ENCODE results near the gene NACC2. TPM values are rescaled to one million over a fixed set of nuclear protein-coding genes. Genes with fewer than 3 reads are reported as not detected.

Gene NACC2
- total and polyA plus RNA-seq, 10 of the 15 experiments (the other 5 are each of a cell fraction or from before 2014, with no cell fraction given) = 0.66 to 14.7 (median 3.5) TPM

DNA sequence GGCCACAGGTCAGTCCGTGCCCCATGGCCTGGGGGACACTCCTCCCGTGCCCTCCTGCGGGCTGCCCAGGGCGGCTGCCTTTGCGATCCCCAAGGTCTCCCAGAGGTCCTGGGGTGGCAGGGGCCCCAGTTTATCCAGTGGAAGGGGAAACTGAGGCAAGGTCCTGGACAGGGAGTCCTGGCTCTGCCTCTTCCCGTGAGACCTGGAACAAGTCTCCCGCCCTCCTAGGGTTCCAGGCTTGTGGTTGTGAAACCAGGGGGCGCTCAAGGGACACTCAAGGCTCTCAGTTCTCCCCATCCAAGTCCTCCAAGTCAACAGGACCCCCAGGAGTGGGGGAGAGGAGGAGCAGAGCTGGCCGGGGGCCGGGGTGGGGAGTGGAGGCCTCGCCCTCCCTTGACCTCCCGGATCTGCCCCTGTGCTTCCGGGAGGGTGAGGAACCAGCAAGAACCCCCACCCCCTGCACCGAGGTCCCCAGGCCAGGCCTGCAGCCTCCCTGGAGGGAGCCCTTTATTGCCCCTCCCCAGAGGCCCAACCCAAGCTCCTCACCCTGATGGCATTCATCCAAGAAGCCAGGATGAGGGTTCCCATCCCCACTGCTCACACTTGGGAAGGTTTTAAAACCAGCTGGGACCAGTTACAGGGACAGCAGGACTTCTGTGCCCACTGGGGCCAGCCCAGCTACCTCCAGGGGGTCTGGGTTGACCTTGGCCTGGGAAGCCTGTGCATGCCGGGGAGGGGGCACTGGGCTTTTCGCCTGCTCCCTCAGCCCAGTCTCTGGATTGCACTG lies 48.3 kb upstream of the NACC2 start:
- Histone ChIP-seq H3K79me2 (ENCODE audit: control insufficient read depth, insufficient read depth, low read length) (no peaks in the 10 kb centered on the region), H3K4me3 (no peak overlapping the region), H3K4me2 (ENCODE audit: control insufficient read depth, insufficient read depth) (no peak overlapping the region), H3K9me3 (replicated peaks; ENCODE audit: control insufficient read depth, insufficient read depth, low read length) (no peaks in the 10 kb centered on the region), H3K4me1 (ENCODE audit: control insufficient read depth, insufficient read depth, low read length) (no peaks in the 10 kb centered on the region), H2AFZ (ENCODE audit: control insufficient read depth, low read depth, low read length) (no peak overlapping the region), H3K9ac (ENCODE audit: control insufficient read depth, insufficient read depth, low read length) (no peak overlapping the region), H3K27ac (ENCODE audit: control insufficient read depth, insufficient read depth) (no peak overlapping the region), H4K20me1 (ENCODE audit: control insufficient read depth, insufficient read depth) (no peaks in the 10 kb centered on the region), H3K36me3 (ENCODE audit: control insufficient read depth in 2 of 2, insufficient read depth in 2 of 2, low read length in 1 of 2) (no peaks in the 10 kb centered on the region), H3K27me3 (replicated peaks in 1 of 2; ENCODE audit: control insufficient read depth in 2 of 2, insufficient read depth in 2 of 2, low read length in 1 of 2) (peaks cover 0 to 2% of the 10 kb centered on the region in 2 experiments; a peak in 2 of 4 replicates)
- no TSS peak for BruUV-seq (replicated peaks)
- ChIA-PET RAD21 (ENCODE audit: unreplicated experiment) (no interaction called here), SMC1A (ENCODE audit: uncharacterized antibody, unreplicated experiment) (no interaction called here), POLR2A (interaction anchor here (0.5 kb wide), 1 partner anchor 203 kb away, joined by 3 read pairs; no protein-coding TSS in a partner anchor), CTCF (interaction anchor here (0.7 kb wide), 1 partner anchor 302 kb away, joined by 3 read pairs; no protein-coding TSS in a partner anchor)
- intact Hi-C loops (cut with micrococcal nuclease; ENCODE audit: unreplicated experiment) = no loop called here
- DNase-seq (ENCODE audit: low read depth, low spot score) = no peak
- WGBS (ENCODE audit: insufficient coverage, insufficient replicate concordance, low lambda C conversion rate, missing lambda C conversion rate) = 26% methylated on average over 15 of the region's 16 CpGs
- TF ChIP-seq CBX5 (IDR thresholded peaks at IDR 0.05; ENCODE audit: low read depth) = no peak
- no peak for TF ChIP-seq KDM1A (IDR thresholded peaks at IDR 0.05; ENCODE audit: borderline replicate concordance)
- no peak for TF ChIP-seq ZNF384 (IDR thresholded peaks at IDR 0.05; ENCODE audit: borderline replicate concordance, low read depth, low read length)
- TF ChIP-seq ASH2L (IDR thresholded peaks at IDR 0.05; ENCODE audit: borderline replicate concordance, low read depth) = no peak
- no peak for TF ChIP-seq KAT2A (conservative IDR thresholded peaks at IDR 0.05; ENCODE audit: control insufficient read depth, low read depth, low read length)
- TF ChIP-seq CBFB (IDR thresholded peaks at IDR 0.05; ENCODE audit: low read depth) = no peak
- TF ChIP-seq, protein P1, sequence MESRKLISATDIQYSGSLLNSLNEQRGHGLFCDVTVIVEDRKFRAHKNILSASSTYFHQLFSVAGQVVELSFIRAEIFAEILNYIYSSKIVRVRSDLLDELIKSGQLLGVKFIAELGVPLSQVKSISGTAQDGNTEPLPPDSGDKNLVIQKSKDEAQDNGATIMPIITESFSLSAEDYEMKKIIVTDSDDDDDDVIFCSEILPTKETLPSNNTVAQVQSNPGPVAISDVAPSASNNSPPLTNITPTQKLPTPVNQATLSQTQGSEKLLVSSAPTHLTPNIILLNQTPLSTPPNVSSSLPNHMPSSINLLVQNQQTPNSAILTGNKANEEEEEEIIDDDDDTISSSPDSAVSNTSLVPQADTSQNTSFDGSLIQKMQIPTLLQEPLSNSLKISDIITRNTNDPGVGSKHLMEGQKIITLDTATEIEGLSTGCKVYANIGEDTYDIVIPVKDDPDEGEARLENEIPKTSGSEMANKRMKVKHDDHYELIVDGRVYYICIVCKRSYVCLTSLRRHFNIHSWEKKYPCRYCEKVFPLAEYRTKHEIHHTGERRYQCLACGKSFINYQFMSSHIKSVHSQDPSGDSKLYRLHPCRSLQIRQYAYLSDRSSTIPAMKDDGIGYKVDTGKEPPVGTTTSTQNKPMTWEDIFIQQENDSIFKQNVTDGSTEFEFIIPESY (IDR thresholded peaks at IDR 0.05) = no peak
- TF ChIP-seq NR2C2 (IDR thresholded peaks at IDR 0.05; ENCODE audit: borderline replicate concordance, control insufficient read depth, insufficient read length, low read depth) = no peak
- TF ChIP-seq RAD21 (IDR thresholded peaks at IDR 0.05; ENCODE audit: insufficient read depth, low read depth, low read length) = peak; percentile 24; the same call in 1 of the 2 replicates
- TF ChIP-seq, protein P2, sequence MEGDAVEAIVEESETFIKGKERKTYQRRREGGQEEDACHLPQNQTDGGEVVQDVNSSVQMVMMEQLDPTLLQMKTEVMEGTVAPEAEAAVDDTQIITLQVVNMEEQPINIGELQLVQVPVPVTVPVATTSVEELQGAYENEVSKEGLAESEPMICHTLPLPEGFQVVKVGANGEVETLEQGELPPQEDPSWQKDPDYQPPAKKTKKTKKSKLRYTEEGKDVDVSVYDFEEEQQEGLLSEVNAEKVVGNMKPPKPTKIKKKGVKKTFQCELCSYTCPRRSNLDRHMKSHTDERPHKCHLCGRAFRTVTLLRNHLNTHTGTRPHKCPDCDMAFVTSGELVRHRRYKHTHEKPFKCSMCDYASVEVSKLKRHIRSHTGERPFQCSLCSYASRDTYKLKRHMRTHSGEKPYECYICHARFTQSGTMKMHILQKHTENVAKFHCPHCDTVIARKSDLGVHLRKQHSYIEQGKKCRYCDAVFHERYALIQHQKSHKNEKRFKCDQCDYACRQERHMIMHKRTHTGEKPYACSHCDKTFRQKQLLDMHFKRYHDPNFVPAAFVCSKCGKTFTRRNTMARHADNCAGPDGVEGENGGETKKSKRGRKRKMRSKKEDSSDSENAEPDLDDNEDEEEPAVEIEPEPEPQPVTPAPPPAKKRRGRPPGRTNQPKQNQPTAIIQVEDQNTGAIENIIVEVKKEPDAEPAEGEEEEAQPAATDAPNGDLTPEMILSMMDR (IDR thresholded peaks at IDR 0.05 in 2 of 3, conservative IDR thresholded peaks at IDR 0.05 in 1 of 3; ENCODE audit: control insufficient read depth in 2 of 3, extremely low read depth in 1 of 3, insufficient read depth in 1 of 3, low read depth in 3 of 3, low read length in 3 of 3) = peak in 2 of 3 experiments; percentile 29 to 37; a peak in 3 of 6 replicates
- TF ChIP-seq CHD4 (IDR thresholded peaks at IDR 0.05) = no peak
- TF ChIP-seq NR2F1 (conservative IDR thresholded peaks at IDR 0.05) = no peak
- TF ChIP-seq, protein P3, sequence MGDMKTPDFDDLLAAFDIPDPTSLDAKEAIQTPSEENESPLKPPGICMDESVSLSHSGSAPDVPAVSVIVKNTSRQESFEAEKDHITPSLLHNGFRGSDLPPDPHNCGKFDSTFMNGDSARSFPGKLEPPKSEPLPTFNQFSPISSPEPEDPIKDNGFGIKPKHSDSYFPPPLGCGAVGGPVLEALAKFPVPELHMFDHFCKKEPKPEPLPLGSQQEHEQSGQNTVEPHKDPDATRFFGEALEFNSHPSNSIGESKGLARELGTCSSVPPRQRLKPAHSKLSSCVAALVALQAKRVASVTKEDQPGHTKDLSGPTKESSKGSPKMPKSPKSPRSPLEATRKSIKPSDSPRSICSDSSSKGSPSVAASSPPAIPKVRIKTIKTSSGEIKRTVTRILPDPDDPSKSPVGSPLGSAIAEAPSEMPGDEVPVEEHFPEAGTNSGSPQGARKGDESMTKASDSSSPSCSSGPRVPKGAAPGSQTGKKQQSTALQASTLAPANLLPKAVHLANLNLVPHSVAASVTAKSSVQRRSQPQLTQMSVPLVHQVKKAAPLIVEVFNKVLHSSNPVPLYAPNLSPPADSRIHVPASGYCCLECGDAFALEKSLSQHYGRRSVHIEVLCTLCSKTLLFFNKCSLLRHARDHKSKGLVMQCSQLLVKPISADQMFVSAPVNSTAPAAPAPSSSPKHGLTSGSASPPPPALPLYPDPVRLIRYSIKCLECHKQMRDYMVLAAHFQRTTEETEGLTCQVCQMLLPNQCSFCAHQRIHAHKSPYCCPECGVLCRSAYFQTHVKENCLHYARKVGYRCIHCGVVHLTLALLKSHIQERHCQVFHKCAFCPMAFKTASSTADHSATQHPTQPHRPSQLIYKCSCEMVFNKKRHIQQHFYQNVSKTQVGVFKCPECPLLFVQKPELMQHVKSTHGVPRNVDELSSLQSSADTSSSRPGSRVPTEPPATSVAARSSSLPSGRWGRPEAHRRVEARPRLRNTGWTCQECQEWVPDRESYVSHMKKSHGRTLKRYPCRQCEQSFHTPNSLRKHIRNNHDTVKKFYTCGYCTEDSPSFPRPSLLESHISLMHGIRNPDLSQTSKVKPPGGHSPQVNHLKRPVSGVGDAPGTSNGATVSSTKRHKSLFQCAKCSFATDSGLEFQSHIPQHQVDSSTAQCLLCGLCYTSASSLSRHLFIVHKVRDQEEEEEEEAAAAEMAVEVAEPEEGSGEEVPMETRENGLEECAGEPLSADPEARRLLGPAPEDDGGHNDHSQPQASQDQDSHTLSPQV (IDR thresholded peaks at IDR 0.05) = no peak
- no peak for TF ChIP-seq STAT3 (IDR thresholded peaks at IDR 0.05; ENCODE audit: low read depth, low read length)
- TF ChIP-seq MEF2A (IDR thresholded peaks at IDR 0.05; ENCODE audit: insufficient read depth, low read depth, low read length) = no peak
- 0 out of 3 replicates have a peak, but pooled peaks have one; percentile 39 for ATAC-seq
- FAIRE-seq = no peak
- in situ Hi-C loops (cut with MboI) = no loop called here

Measured in GM12878 (cell line).